HG03103 (cell line): ENCODE data around the gene CD93.

Experiments used
- ATAC-seq: cut with Tn5 transposase; IDR thresholded peaks from one replicate; pipeline ENCODE4 v1.9.1; 2021; ENCODE audit warnings: low read depth; ENCODE audit not compliant: unreplicated experiment

CD93 gene

GRCh38 chr20:23061734-23062561 lies 24.2 kb downstream of the CD93 start:
- ATAC-seq = no peak

- ATAC-seq = no peak
These were observed 24.9 kb downstream of the CD93 start for GRCh38 chr20:23061262-23061661.

- no peak for ATAC-seq
These were observed 25.5 kb downstream of the CD93 start for GRCh38 chr20:23060629-23061028.

GRCh38 chr20:23059846-23060245 lies 26.3 kb downstream of the CD93 start:
- no peak for ATAC-seq

- no peak for ATAC-seq
These were observed 27.1 kb downstream of the CD93 start for GRCh38 chr20:23059001-23059400.

- ATAC-seq = no peak
These were observed 27.9 kb downstream of the CD93 start for GRCh38 chr20:23058240-23058639.

GRCh38 chr20:23052904-23053303 lies 33.2 kb downstream of the CD93 start:
- ATAC-seq = no peak

- ATAC-seq = no peak
These were observed 35.1 kb downstream of the CD93 start for GRCh38 chr20:23050847-23051627.

- no peak for ATAC-seq
These were observed 35.9 kb downstream of the CD93 start for GRCh38 chr20:23050076-23050838.

- ATAC-seq = no peak
These were observed 36.7 kb downstream of the CD93 start, which contains the start of gene THBD for GRCh38 chr20:23049201-23050075. TSS of gene THBD (minus strand) at chr20:23049672. CDS start at chr20:23049504, 168 bp downstream.

- ATAC-seq = no peak
These were observed 37.6 kb downstream of the CD93 start for GRCh38 chr20:23048283-23049200.

GRCh38 chr20:23047738-23048214 lies 38.3 kb downstream of the CD93 start:
- no peak for ATAC-seq

- ATAC-seq = no peak
These were observed 39.0 kb downstream of the CD93 start for GRCh38 chr20:23047001-23047737.

GRCh38 chr20:23046431-23046830 lies 39.7 kb downstream of the CD93 start:
- ATAC-seq = no peak

GRCh38 chr20:23043376-23043775 lies 42.7 kb downstream of the CD93 start:
- ATAC-seq = no peak

GRCh38 chr20:23042270-23042669 lies 43.9 kb downstream of the CD93 start:
- ATAC-seq = no peak

GRCh38 chr20:23039885-23040508 lies 46.1 kb downstream of the CD93 start:
- ATAC-seq = no peak
